IPS-20b (cell line): ENCODE data around the gene UNC79.

Source experiments
- H3K27ac ChIP-seq: one replicate; pipeline ENCODE4 v1.5.1; 2013; ENCODE audit warnings: low read length
- H3K27me3 ChIP-seq: 2 replicates; pipeline ENCODE4 v1.6.1; 2013; ENCODE audit warnings: mild to moderate bottlenecking, low read length, inconsistent platforms; ENCODE audit not compliant: insufficient read depth
- H3K36me3 ChIP-seq: 2 replicates; pipeline ENCODE4 v1.6.1; 2013; ENCODE audit warnings: low read depth, mild to moderate bottlenecking, inconsistent platforms, low read length, moderate library complexity; ENCODE audit not compliant: insufficient read depth
- H3K4me1 ChIP-seq: 2 replicates; pipeline ENCODE4 v1.6.1; 2013; ENCODE audit warnings: mild to moderate bottlenecking, control low read depth, inconsistent platforms, low read length, moderate library complexity; ENCODE audit not compliant: insufficient read depth
- H3K4me3 ChIP-seq: 2 replicates; pipeline ENCODE4 v1.5.1; 2013; ENCODE audit warnings: mild to moderate bottlenecking, low read length, inconsistent platforms
- H3K9ac ChIP-seq: 2 replicates; pipeline ENCODE4 v1.6.1; 2013; ENCODE audit warnings: low read depth, mild to moderate bottlenecking, inconsistent platforms, low read length, moderate library complexity
- H3K9me3 ChIP-seq: 2 replicates; pipeline ENCODE4 v1.6.1; 2013; ENCODE audit warnings: mild to moderate bottlenecking, low read depth, low read length, inconsistent platforms; ENCODE audit not compliant: insufficient read depth

UNC79 gene

GRCh38 chr14:93564918-93565317 lies 134.2 kb downstream of the UNC79 start:
- H3K27me3 ChIP-seq = no peaks in the 10 kb centered on the region

GRCh38 chr14:93566065-93566693 lies 135.4 kb downstream of the UNC79 start:
- Histone ChIP-seq H3K9ac (no peak overlapping the region), H3K36me3 (no peaks in the 10 kb centered on the region), H3K4me1 (no peaks in the 10 kb centered on the region), H3K4me3 (no peak overlapping the region), H3K27ac (no peak overlapping the region), H3K27me3 (no peaks in the 10 kb centered on the region), H3K9me3 (no peaks in the 10 kb centered on the region)

More at GRCh38 chr14:93564918-93565317, 134.2 kb downstream of the UNC79 start:
- H3K27ac ChIP-seq = no peak overlapping the region
- H3K4me1 ChIP-seq = no peaks in the 10 kb centered on the region
- H3K36me3 ChIP-seq = no peaks in the 10 kb centered on the region
- H3K9ac ChIP-seq = no peak overlapping the region
- H3K4me3 ChIP-seq = no peak overlapping the region
- no peaks in the 10 kb centered on the region for H3K9me3 ChIP-seq

DNA sequence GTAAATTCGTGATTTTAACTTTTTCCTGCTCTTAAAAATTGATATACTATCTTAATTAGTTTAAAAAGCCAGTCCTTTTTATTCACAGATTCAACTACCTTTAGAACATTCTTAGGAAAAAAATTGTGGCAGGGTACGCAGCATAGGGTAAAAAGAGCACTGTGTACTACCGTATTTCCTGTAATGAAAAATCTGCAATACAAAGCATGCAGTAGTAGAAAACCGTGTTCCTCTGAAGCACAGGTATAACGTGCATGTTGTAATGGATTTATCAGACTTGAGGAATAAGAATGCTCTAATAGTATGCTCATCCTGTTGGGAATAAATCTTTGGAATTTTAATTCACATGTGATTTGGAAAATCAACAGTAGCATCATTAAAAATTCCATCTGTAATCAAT lies 140.5 kb downstream of the UNC79 start:
- H3K9me3 ChIP-seq = no peaks in the 10 kb centered on the region
- H3K4me1 ChIP-seq = no peaks in the 10 kb centered on the region
- no peak overlapping the region for H3K9ac ChIP-seq
- no peak overlapping the region for H3K4me3 ChIP-seq
- H3K36me3 ChIP-seq = no peaks in the 10 kb centered on the region
- no peak overlapping the region for H3K27ac ChIP-seq
- no peaks in the 10 kb centered on the region for H3K27me3 ChIP-seq

GRCh38 chr14:93579178-93579577 lies 148.4 kb downstream of the UNC79 start:
- Histone ChIP-seq H3K9ac (no peak overlapping the region), H3K36me3 (no peaks in the 10 kb centered on the region), H3K9me3 (no peaks in the 10 kb centered on the region), H3K4me1 (no peaks in the 10 kb centered on the region), H3K4me3 (no peak overlapping the region), H3K27me3 (no peaks in the 10 kb centered on the region), H3K27ac (no peak overlapping the region)

DNA sequence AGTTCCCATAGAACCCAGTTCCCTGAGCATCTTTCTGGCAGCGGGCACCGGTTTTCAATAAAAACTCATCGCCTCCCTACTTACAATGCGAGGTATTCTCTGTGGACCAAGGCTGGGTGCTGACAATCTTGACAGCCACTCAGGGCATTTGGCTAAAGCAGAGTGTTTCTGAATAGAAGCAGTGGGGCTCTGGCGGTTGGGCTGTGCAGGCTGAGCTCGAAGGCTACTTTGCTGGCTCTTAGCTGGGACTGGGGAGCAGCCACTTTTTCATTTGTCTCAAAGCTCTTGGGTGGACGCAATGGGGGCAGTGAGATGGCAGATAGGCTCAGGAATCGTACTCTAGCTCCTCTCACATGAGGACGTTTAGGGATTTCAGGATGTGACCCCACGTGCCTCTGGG lies 151.8 kb downstream of the UNC79 start:
- H3K36me3 ChIP-seq = no peaks in the 10 kb centered on the region
- H3K4me1 ChIP-seq = no peaks in the 10 kb centered on the region
- no peak overlapping the region for H3K9ac ChIP-seq
- no peaks in the 10 kb centered on the region for H3K9me3 ChIP-seq
- no peaks in the 10 kb centered on the region for H3K27me3 ChIP-seq
- H3K4me3 ChIP-seq = no peak overlapping the region
- no peak overlapping the region for H3K27ac ChIP-seq

DNA sequence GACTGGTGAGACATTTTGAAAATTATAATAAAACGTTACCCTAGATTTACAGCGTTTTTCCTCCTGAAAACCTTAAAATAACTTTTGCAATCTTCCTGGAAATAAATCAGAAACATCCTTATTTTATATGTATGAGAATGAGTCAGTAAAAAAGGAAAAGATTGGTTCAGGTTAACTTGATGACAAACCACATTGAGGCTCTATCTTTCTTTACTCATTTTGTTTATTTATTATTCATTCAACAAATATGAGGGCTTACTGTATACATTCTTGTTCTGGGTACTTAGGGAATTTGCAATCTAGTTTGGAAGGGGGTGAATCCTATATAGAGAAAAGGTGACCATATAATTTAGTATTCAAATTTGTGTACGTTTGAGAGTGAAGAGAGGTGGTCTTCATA lies 156.6 kb downstream of the UNC79 start:
- Histone ChIP-seq H3K36me3 (no peaks in the 10 kb centered on the region), H3K4me1 (peaks cover 6% of the 10 kb centered on the region; the same call in 1 of the 2 replicates), H3K9ac (no peak overlapping the region), H3K27me3 (no peaks in the 10 kb centered on the region), H3K27ac (no peak overlapping the region), H3K9me3 (no peaks in the 10 kb centered on the region), H3K4me3 (no peak overlapping the region)

- H3K4me1 ChIP-seq = peaks cover 6% of the 10 kb centered on the region; the same call in 1 of the 2 replicates
- no peaks in the 10 kb centered on the region for H3K9me3 ChIP-seq
- no peaks in the 10 kb centered on the region for H3K36me3 ChIP-seq
- no peak overlapping the region for H3K4me3 ChIP-seq
- H3K9ac ChIP-seq = no peak overlapping the region
- H3K27me3 ChIP-seq = no peaks in the 10 kb centered on the region
- H3K27ac ChIP-seq = no peak overlapping the region
Observed at GRCh38 chr14:93591506-93591905, 160.8 kb downstream of the UNC79 start.

DNA sequence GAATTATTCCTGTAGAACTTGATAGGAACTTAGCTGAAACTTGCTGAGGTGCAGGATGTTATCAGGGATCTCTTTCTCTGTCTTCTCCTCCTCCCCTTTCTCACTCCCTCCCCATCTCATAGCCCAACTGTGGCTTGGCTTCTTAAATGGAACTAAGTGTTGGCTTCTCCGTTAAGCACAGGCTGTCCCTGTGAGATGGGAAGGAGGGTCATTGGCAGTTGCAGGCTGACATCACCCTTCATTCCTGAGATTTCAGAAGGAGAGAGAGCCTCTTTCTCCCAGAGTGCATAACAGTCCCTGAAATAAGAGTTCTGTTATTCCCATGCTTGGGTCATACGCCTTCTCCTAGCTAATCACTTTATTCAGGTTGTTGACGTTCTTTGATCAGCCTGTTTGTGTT lies 162.0 kb downstream of the UNC79 start:
- Histone ChIP-seq H3K27me3 (no peaks in the 10 kb centered on the region), H3K36me3 (no peaks in the 10 kb centered on the region), H3K4me3 (no peak overlapping the region), H3K27ac (no peak overlapping the region), H3K4me1 (peaks cover 6% of the 10 kb centered on the region; the same call in 1 of the 2 replicates), H3K9ac (no peak overlapping the region), H3K9me3 (no peaks in the 10 kb centered on the region)

DNA sequence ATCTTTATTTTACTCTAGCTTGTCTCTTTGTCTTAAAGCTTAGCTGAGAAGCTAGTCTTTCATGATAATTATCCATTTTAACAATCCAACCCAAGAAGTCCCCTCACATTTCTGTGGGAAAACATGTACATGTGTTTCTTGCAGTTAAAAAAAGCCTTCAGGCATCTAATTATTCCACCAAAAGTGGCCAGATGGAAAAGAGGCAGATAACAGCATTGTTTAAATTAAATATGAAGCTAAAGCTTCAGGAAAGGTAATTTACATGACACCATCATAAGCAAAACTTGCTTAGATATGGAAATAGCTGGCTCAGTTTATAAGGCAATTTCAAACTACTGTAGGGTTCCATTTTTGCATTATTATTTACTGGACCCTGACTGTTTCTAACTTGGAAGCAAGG lies 175.4 kb downstream of the UNC79 start:
- Histone ChIP-seq H3K4me1 (no peaks in the 10 kb centered on the region), H3K27ac (no peak overlapping the region), H3K9ac (no peak overlapping the region), H3K4me3 (no peak overlapping the region), H3K27me3 (no peaks in the 10 kb centered on the region), H3K36me3 (no peaks in the 10 kb centered on the region), H3K9me3 (no peaks in the 10 kb centered on the region; the same call in 1 of the 2 replicates)

DNA sequence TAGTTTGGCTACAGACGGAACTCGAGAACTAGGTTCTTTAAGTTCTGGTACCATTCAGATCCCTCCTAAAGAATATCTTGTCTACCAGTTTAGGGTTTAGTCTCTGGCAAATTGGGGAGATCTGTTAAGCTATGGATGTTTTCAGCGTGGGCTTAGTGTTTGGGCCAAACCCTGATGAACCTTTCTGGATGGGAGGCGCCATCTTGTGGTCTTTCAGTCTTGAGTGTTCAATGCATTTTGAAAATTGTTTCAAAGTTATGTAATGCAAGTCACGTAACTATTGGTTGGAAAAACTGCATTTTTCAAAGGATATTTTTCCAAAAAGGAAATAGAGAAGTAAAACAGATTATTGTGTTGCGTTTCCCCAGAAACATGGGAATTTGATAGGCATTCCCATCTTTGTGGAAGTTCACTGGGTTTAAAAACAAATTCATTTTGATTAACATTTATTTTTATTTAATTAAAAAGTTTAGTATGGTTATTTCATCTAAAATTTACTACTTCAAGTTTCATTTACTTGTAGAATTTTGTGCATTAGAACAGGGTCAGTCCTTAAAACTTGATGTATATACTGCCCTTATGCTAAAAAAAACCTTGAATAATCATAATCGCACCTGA lies 188.5 kb downstream of the UNC79 start:
- Histone ChIP-seq H3K9me3 (no peaks in the 10 kb centered on the region), H3K36me3 (no peaks in the 10 kb centered on the region), H3K4me1 (no peaks in the 10 kb centered on the region), H3K27ac (no peak overlapping the region), H3K4me3 (no peak overlapping the region), H3K9ac (no peak overlapping the region), H3K27me3 (no peaks in the 10 kb centered on the region)

DNA sequence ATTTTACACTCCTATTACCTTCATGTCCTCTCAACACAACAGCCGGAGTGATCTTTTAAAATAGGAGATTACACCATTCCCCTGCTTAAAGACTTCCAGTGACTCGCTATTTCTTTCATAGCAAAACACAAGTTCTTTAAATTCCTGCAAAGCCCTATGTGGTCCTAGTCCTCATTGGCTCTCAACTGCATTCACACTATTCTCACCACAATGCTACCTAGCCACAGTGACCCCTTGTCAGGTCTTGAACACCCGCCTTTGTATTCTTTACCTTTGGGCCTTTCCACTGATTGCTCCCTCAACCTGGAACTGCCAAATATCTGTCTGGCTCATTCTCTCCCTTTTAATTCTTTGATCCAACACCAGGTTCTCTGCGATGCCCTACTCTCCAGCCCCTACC lies 197.3 kb downstream of the UNC79 start:
- H3K27me3 ChIP-seq = no peaks in the 10 kb centered on the region
- H3K9ac ChIP-seq = no peak overlapping the region
- no peak overlapping the region for H3K27ac ChIP-seq
- H3K9me3 ChIP-seq = no peaks in the 10 kb centered on the region
- H3K4me3 ChIP-seq = no peak overlapping the region
- H3K4me1 ChIP-seq = no peaks in the 10 kb centered on the region
- H3K36me3 ChIP-seq = no peaks in the 10 kb centered on the region

DNA sequence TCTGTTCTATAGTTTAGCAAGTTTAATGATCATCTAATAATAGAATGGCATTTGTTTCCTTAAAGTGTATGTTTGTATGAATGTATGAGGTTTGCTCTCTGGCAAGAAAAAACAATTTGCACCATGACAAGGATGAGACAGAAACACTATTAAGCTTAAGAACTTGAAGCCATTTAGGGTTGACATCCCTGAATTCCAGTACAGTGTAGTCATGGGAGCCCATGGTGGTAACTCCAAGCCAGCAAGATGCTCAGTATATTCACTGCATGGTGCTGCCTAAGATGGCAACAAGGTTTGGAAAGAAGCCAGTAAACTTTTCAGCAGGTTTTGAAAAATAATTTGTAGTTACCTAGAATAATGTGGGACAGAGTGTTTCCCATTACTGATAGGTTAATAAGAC lies 198.9 kb downstream of the UNC79 start:
- Histone ChIP-seq H3K36me3 (no peaks in the 10 kb centered on the region), H3K27me3 (no peaks in the 10 kb centered on the region), H3K27ac (no peak overlapping the region), H3K9ac (no peak overlapping the region), H3K4me1 (no peaks in the 10 kb centered on the region), H3K9me3 (no peaks in the 10 kb centered on the region), H3K4me3 (no peak overlapping the region)
